DMS79 treated with DMSO at 0.1 percent for 48 hours (cell line): ENCODE data around the gene SFSWAP.
"Not testable (repeated sequence)": the region's sequence is repeated elsewhere in the genome, so short reads cannot be mapped to it uniquely, and the experiment has no call there.

Experiments used
- DNase-seq: peaks from one replicate; lab custom pipeline; 2025; lab: John Stamatoyannopoulos, UW

Gene SFSWAP

GRCh38 chr12:131793243-131794022 lies 82.5 kb downstream of the SFSWAP start:
- no peak for DNase-seq

GRCh38 chr12:131794061-131794460 lies 83.2 kb downstream of the SFSWAP start:
- DNase-seq: no peak

- DNase-seq: no peak
These were observed 83.7 kb downstream of the SFSWAP start for GRCh38 chr12:131794573-131794972.

- no peak for DNase-seq
These were observed 84.2 kb downstream of the SFSWAP start for GRCh38 chr12:131795064-131795463.

GRCh38 chr12:131795690-131796410 lies 85.0 kb downstream of the SFSWAP start:
- peak; percentile 19 for DNase-seq

GRCh38 chr12:131796411-131796736 lies 85.5 kb downstream of the SFSWAP start:
- DNase-seq: no peak

- DNase-seq: no peak
These were observed 86.1 kb downstream of the SFSWAP start for GRCh38 chr12:131796754-131797587.

- no peak for DNase-seq
These were observed 86.7 kb downstream of the SFSWAP start for GRCh38 chr12:131797588-131797934.

- DNase-seq: no peak
These were observed 88.3 kb downstream of the SFSWAP start for GRCh38 chr12:131799195-131799594.

GRCh38 chr12:131799828-131800593 lies 89.1 kb downstream of the SFSWAP start:
- DNase-seq: no peak

GRCh38 chr12:131800594-131801135 lies 89.8 kb downstream of the SFSWAP start:
- DNase-seq: no peak

GRCh38 chr12:131801254-131801866 lies 90.5 kb downstream of the SFSWAP start:
- DNase-seq: no peak

GRCh38 chr12:131803961-131804521 lies 93.2 kb downstream of the SFSWAP start:
- no peak for DNase-seq

- DNase-seq: no peak
These were observed 94.5 kb downstream of the SFSWAP start for GRCh38 chr12:131805421-131805820.

- DNase-seq: no peak
These were observed 95.8 kb downstream of the SFSWAP start for GRCh38 chr12:131806674-131807073.

GRCh38 chr12:131808744-131809371 lies 98.0 kb downstream of the SFSWAP start:
- DNase-seq: no peak

GRCh38 chr12:131809476-131810254 lies 98.8 kb downstream of the SFSWAP start:
- not testable (repeated sequence) for DNase-seq

GRCh38 chr12:131810726-131811125 lies 99.8 kb downstream of the SFSWAP start:
- DNase-seq: no peak

GRCh38 chr12:131815131-131815530 lies 104.2 kb downstream of the SFSWAP start:
- no peak for DNase-seq

GRCh38 chr12:131816495-131816894 lies 105.6 kb downstream of the SFSWAP start:
- DNase-seq: no peak
